Measurements from ENCODE around the gene TMCC1.

TMCC1 gene

GRCh38 chr3:129638481-129638880, 255.0 kb downstream of the TMCC1 start:
- DNase-seq (ENCODE audit: low read depth): no peak
- TF ChIP-seq CTCF (IDR thresholded peaks at IDR 0.05; ENCODE audit: low read depth, low read length, missing control alignments): no peak
- no peak overlapping the region for H3K4me3 ChIP-seq (ENCODE audit: low read depth, low read length)

- TF ChIP-seq CTCF (IDR thresholded peaks at IDR 0.05; ENCODE audit: low read depth, low read length, missing control alignments): no peak
- no peak for DNase-seq (ENCODE audit: low read depth)
These were observed 257.4 kb downstream of the TMCC1 start for GRCh38 chr3:129636082-129636481.

GRCh38 chr3:129635656-129636055, 257.9 kb downstream of the TMCC1 start:
- TF ChIP-seq CTCF (IDR thresholded peaks at IDR 0.05; ENCODE audit: low read depth, low read length, missing control alignments): no peak
- no peak overlapping the region for H3K4me3 ChIP-seq (ENCODE audit: low read depth, low read length)
- no peak for DNase-seq (ENCODE audit: low read depth)

More at GRCh38 chr3:129636082-129636481, 257.4 kb downstream of the TMCC1 start:
- H3K4me3 ChIP-seq (ENCODE audit: low read depth, low read length): no peak overlapping the region

- no peak for DNase-seq (ENCODE audit: low read depth)
- no peak overlapping the region for H3K4me3 ChIP-seq (ENCODE audit: low read depth, low read length)
- TF ChIP-seq CTCF (IDR thresholded peaks at IDR 0.05; ENCODE audit: low read depth, low read length, missing control alignments): no peak
These were observed 259.6 kb downstream of the TMCC1 start for GRCh38 chr3:129633751-129634481.

GRCh38 chr3:129632977-129633376, 260.5 kb downstream of the TMCC1 start:
- TF ChIP-seq CTCF (IDR thresholded peaks at IDR 0.05; ENCODE audit: low read depth, low read length, missing control alignments): no peak
- H3K4me3 ChIP-seq (ENCODE audit: low read depth, low read length): no peak overlapping the region
- DNase-seq (ENCODE audit: low read depth): no peak

- H3K4me3 ChIP-seq (ENCODE audit: low read depth, low read length): no peak overlapping the region
- no peak for TF ChIP-seq CTCF (IDR thresholded peaks at IDR 0.05; ENCODE audit: low read depth, low read length, missing control alignments)
- DNase-seq (ENCODE audit: low read depth): no peak
These were observed 261.0 kb downstream of the TMCC1 start for GRCh38 chr3:129632556-129632955.

- no peak for TF ChIP-seq CTCF (IDR thresholded peaks at IDR 0.05; ENCODE audit: low read depth, low read length, missing control alignments)
- no peak for DNase-seq (ENCODE audit: low read depth)
- no peak overlapping the region for H3K4me3 ChIP-seq (ENCODE audit: low read depth, low read length)
These were observed 261.5 kb downstream of the TMCC1 start for GRCh38 chr3:129632056-129632455.
